Measurements from ENCODE around the gene ARHGAP27. TPM values are rescaled to one million over a fixed set of nuclear protein-coding genes. Genes with fewer than 3 reads are reported as not detected.

The ARHGAP27 gene
- total and polyA plus RNA-seq, 9 of the 15 experiments (the other 6 are each of a cell fraction or from before 2014, with no cell fraction given), result 0.04 to 4.6 (median 2.1) TPM

GRCh38 chr17:45396496-45397205 lies 36.0 kb downstream of the ARHGAP27 start:
- no TSS peak for BruUV-seq (replicated peaks)
- H3K9ac ChIP-seq (ENCODE audit: insufficient read depth in 1 of 2, low read depth in 2 of 2, low read length in 2 of 2), result 0 out of 4 replicates have a peak overlapping the region, but pooled peaks of 1 of the 2 experiments have one; percentile 11
- in situ Hi-C loops (cut with MboI) (no loop called here), intact Hi-C loops (cut with micrococcal nuclease) (loop anchor here (10.0 kb wide), 1 partner anchor 458 kb away; no protein-coding TSS in a partner anchor)
- no peak overlapping the region for H3K4me3 ChIP-seq
- no peak overlapping the region for H2AFZ ChIP-seq (ENCODE audit: low read depth, low read length)
- H3K27me3 ChIP-seq (ENCODE audit: control insufficient read depth in 2 of 2, insufficient read depth in 2 of 2, low read length in 2 of 2), result peaks cover 0 to 4% of the 10 kb centered on the region in 2 experiments; a peak in 1 of 5 replicates
- H3K27ac ChIP-seq (ENCODE audit: extremely low read depth, low read depth, low read length), result no peak overlapping the region
- H4K20me1 ChIP-seq (replicated peaks; ENCODE audit: control insufficient read depth, insufficient read depth, low read length), result no peaks in the 10 kb centered on the region
- FAIRE-seq (no peak), DNase-seq (ENCODE audit: extremely low read depth in 1 of 4, low spot score in 3 of 4) (no peak), ATAC-seq (no peak)
- no peaks in the 10 kb centered on the region for H3K9me3 ChIP-seq (replicated peaks; ENCODE audit: control insufficient read depth, insufficient read depth, low read depth, low read length)
- CTCF ChIA-PET (ENCODE audit: low intra/inter-chr PET ratio), result interaction anchor here (1.5 to 2.2 kb wide), 2 partner anchors 120 to 436 kb away, joined by 3 to 10 read pairs; no protein-coding TSS in a partner anchor
- peak; percentile 37 for TF ChIP-seq PCBP1 (IDR thresholded peaks at IDR 0.05; ENCODE audit: low read depth, low read length, poor library complexity, severe bottlenecking)
- TF ChIP-seq, protein P1, sequence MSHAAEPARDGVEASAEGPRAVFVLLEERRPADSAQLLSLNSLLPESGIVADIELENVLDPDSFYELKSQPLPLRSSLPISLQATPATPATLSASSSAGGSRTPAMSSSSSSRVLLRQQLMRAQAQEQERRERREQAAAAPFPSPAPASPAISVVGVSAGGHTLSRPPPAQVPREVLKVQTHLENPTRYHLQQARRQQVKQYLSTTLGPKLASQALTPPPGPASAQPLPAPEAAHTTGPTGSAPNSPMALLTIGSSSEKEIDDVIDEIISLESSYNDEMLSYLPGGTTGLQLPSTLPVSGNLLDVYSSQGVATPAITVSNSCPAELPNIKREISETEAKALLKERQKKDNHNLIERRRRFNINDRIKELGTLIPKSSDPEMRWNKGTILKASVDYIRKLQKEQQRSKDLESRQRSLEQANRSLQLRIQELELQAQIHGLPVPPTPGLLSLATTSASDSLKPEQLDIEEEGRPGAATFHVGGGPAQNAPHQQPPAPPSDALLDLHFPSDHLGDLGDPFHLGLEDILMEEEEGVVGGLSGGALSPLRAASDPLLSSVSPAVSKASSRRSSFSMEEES (CRISPR knock-in tag; IDR thresholded peaks at IDR 0.05), result no peak
- 0 out of 2 replicates have a peak, but pooled peaks have one; percentile 25 for TF ChIP-seq HNRNPL (IDR thresholded peaks at IDR 0.05; ENCODE audit: low read depth, low read length)
- H3K9me1 ChIP-seq (ENCODE audit: control insufficient read depth, insufficient read depth, low read length), result no peaks in the 10 kb centered on the region
- POLR2A ChIA-PET, result interaction anchor here (0.9 kb wide), 1 partner anchor 11 kb away, joined by 4 read pairs; no protein-coding TSS in a partner anchor
- no peak overlapping the region for H3K4me2 ChIP-seq (ENCODE audit: insufficient read depth, low read length)
- no peaks in the 10 kb centered on the region for H3K79me2 ChIP-seq (ENCODE audit: control insufficient read depth, insufficient read depth, low read length)
- WGBS (ENCODE audit: insufficient coverage, low coverage, missing lambda C conversion rate), result 83% methylated on average over 17 of the region's 50 CpGs
- H3K36me3 ChIP-seq (ENCODE audit: control insufficient read depth, insufficient read depth, low read length), result no peaks in the 10 kb centered on the region
- peaks cover 14 to 29% of the 10 kb centered on the region in 2 experiments; a peak in 4 of 5 replicates for H3K4me1 ChIP-seq (replicated peaks in 1 of 2; ENCODE audit: control insufficient read depth in 2 of 2, insufficient read depth in 2 of 2, low read length in 2 of 2)
